ENCODE results near the gene ACOX3.

The ACOX3 gene

GRCh38 chr4:8330821-8331574 is 109.5 kb downstream of the ACOX3 start:
- H3K4me1 Mint-ChIP-seq = no peaks in the 10 kb centered on the region
- CTCF ChIA-PET = no interaction called here
- no peak overlapping the region for H3K4me3 Mint-ChIP-seq
- H3K36me3 Mint-ChIP-seq = no peaks in the 10 kb centered on the region
- peaks cover 5% of the 10 kb centered on the region for H3K27me3 Mint-ChIP-seq
- H3K27ac Mint-ChIP-seq = no peak overlapping the region
- H3K9me3 Mint-ChIP-seq = peaks cover 7% of the 10 kb centered on the region
- no peak for DNase-seq

- Mint-ChIP-seq H3K36me3 (no peaks in the 10 kb centered on the region), H3K27ac (no peak overlapping the region), H3K9me3 (peaks cover 2% of the 10 kb centered on the region), H3K27me3 (peaks cover 5% of the 10 kb centered on the region), H3K4me1 (no peaks in the 10 kb centered on the region), H3K4me3 (no peak overlapping the region)
- CTCF ChIA-PET = no interaction called here
- no peak for DNase-seq
Measured at GRCh38 chr4:8329859-8330761, 110.4 kb downstream of the ACOX3 start.

GRCh38 chr4:8329560-8329858 is 111.0 kb downstream of the ACOX3 start:
- H3K4me3 Mint-ChIP-seq = no peak overlapping the region
- H3K27ac Mint-ChIP-seq = no peak overlapping the region
- H3K27me3 Mint-ChIP-seq = peaks cover 5% of the 10 kb centered on the region
- DNase-seq = no peak
- CTCF ChIA-PET = no interaction called here
- no peaks in the 10 kb centered on the region for H3K36me3 Mint-ChIP-seq
- no peaks in the 10 kb centered on the region for H3K9me3 Mint-ChIP-seq
- no peaks in the 10 kb centered on the region for H3K4me1 Mint-ChIP-seq

- Mint-ChIP-seq H3K36me3 (no peaks in the 10 kb centered on the region), H3K4me3 (no peak overlapping the region), H3K27me3 (peaks cover 5% of the 10 kb centered on the region), H3K27ac (no peak overlapping the region), H3K9me3 (no peaks in the 10 kb centered on the region), H3K4me1 (no peaks in the 10 kb centered on the region)
- DNase-seq = no peak
- CTCF ChIA-PET = interaction anchor here (1.1 kb wide), 1 partner anchor 86 kb away, joined by 3 read pairs; no protein-coding TSS in a partner anchor
Measured at GRCh38 chr4:8328866-8329559, 111.5 kb downstream of the ACOX3 start.

GRCh38 chr4:8328456-8328855 is 112.1 kb downstream of the ACOX3 start:
- Mint-ChIP-seq H3K27me3 (peaks cover 5% of the 10 kb centered on the region), H3K27ac (no peak overlapping the region), H3K36me3 (no peaks in the 10 kb centered on the region), H3K4me1 (no peaks in the 10 kb centered on the region), H3K4me3 (no peak overlapping the region), H3K9me3 (no peaks in the 10 kb centered on the region)
- CTCF ChIA-PET = interaction anchor here (1.1 kb wide), 1 partner anchor 86 kb away, joined by 3 read pairs; no protein-coding TSS in a partner anchor
- no peak for DNase-seq

- Mint-ChIP-seq H3K4me1 (no peaks in the 10 kb centered on the region), H3K27me3 (peaks cover 5% of the 10 kb centered on the region), H3K4me3 (no peak overlapping the region), H3K27ac (no peak overlapping the region), H3K9me3 (no peaks in the 10 kb centered on the region), H3K36me3 (no peaks in the 10 kb centered on the region)
- DNase-seq = no peak
- CTCF ChIA-PET = no interaction called here
Measured at GRCh38 chr4:8326206-8326605, 114.3 kb downstream of the ACOX3 start.

- H3K27ac Mint-ChIP-seq = no peak overlapping the region
Measured at GRCh38 chr4:8325291-8325973, 115.1 kb downstream of the ACOX3 start.

GRCh38 chr4:8324640-8325239 is 115.8 kb downstream of the ACOX3 start:
- Mint-ChIP-seq H3K27ac (no peak overlapping the region), H3K9me3 (no peaks in the 10 kb centered on the region), H3K4me1 (no peaks in the 10 kb centered on the region), H3K36me3 (no peaks in the 10 kb centered on the region), H3K4me3 (no peak overlapping the region), H3K27me3 (no peaks in the 10 kb centered on the region)
- no peak for DNase-seq
- CTCF ChIA-PET = no interaction called here

More at GRCh38 chr4:8325291-8325973, 115.1 kb downstream of the ACOX3 start:
- no peaks in the 10 kb centered on the region for H3K4me1 Mint-ChIP-seq
- H3K4me3 Mint-ChIP-seq = no peak overlapping the region
- CTCF ChIA-PET = no interaction called here
- no peaks in the 10 kb centered on the region for H3K36me3 Mint-ChIP-seq
- peaks cover 3% of the 10 kb centered on the region for H3K27me3 Mint-ChIP-seq
- DNase-seq = no peak
- H3K9me3 Mint-ChIP-seq = no peaks in the 10 kb centered on the region

- H3K27me3 Mint-ChIP-seq = no peaks in the 10 kb centered on the region
- CTCF ChIA-PET = no interaction called here
- no peak overlapping the region for H3K27ac Mint-ChIP-seq
- DNase-seq = no peak
- no peaks in the 10 kb centered on the region for H3K36me3 Mint-ChIP-seq
- H3K4me1 Mint-ChIP-seq = no peaks in the 10 kb centered on the region
- no peak overlapping the region for H3K4me3 Mint-ChIP-seq
- H3K9me3 Mint-ChIP-seq = no peaks in the 10 kb centered on the region
Measured at GRCh38 chr4:8323947-8324555, 116.5 kb downstream of the ACOX3 start.

- Mint-ChIP-seq H3K4me3 (no peak overlapping the region), H3K27me3 (no peaks in the 10 kb centered on the region), H3K27ac (no peak overlapping the region), H3K4me1 (no peaks in the 10 kb centered on the region), H3K36me3 (no peaks in the 10 kb centered on the region), H3K9me3 (no peaks in the 10 kb centered on the region)
- no peak for DNase-seq
- CTCF ChIA-PET = no interaction called here
Measured at GRCh38 chr4:8322794-8323704, 117.5 kb downstream of the ACOX3 start.

- H3K4me3 Mint-ChIP-seq = no peak overlapping the region
- no peaks in the 10 kb centered on the region for H3K4me1 Mint-ChIP-seq
- CTCF ChIA-PET = no interaction called here
- no peaks in the 10 kb centered on the region for H3K9me3 Mint-ChIP-seq
- H3K36me3 Mint-ChIP-seq = no peaks in the 10 kb centered on the region
- H3K27ac Mint-ChIP-seq = no peak overlapping the region
- DNase-seq = no peak
- no peaks in the 10 kb centered on the region for H3K27me3 Mint-ChIP-seq
Measured at GRCh38 chr4:8321771-8322170, 118.8 kb downstream of the ACOX3 start.

GRCh38 chr4:8321220-8321619 is 119.3 kb downstream of the ACOX3 start:
- H3K4me1 Mint-ChIP-seq = no peaks in the 10 kb centered on the region
- H3K36me3 Mint-ChIP-seq = no peaks in the 10 kb centered on the region
- no peak overlapping the region for H3K4me3 Mint-ChIP-seq
- no peak overlapping the region for H3K27ac Mint-ChIP-seq
- H3K9me3 Mint-ChIP-seq = no peaks in the 10 kb centered on the region
- CTCF ChIA-PET = no interaction called here
- H3K27me3 Mint-ChIP-seq = no peaks in the 10 kb centered on the region
- DNase-seq = no peak

GRCh38 chr4:8320386-8320750 is 120.2 kb downstream of the ACOX3 start:
- CTCF ChIA-PET = no interaction called here
- H3K4me1 Mint-ChIP-seq = no peaks in the 10 kb centered on the region
- H3K27ac Mint-ChIP-seq = no peak overlapping the region
- no peaks in the 10 kb centered on the region for H3K9me3 Mint-ChIP-seq
- H3K4me3 Mint-ChIP-seq = no peak overlapping the region
- no peak for DNase-seq
- H3K36me3 Mint-ChIP-seq = no peaks in the 10 kb centered on the region
- H3K27me3 Mint-ChIP-seq = peaks cover 4% of the 10 kb centered on the region

Data from activated naive CD4-positive, alpha-beta T cell treated with anti-CD3 and anti-CD28 coated beads, Interleukin-2, amount 10 ng/mL, durations not matched to agents 7 days and 5 days (primary cell).